ENCODE measurements around the gene ETV3L.
"Not testable (repeated sequence)": the region's sequence is repeated elsewhere in the genome, so short reads cannot be mapped to it uniquely, and the experiment has no call there.

Gene ETV3L

GRCh38 chr1:157104598-157105293, 5.1 kb upstream of the ETV3L start:
- DNase-seq = no peak

DNA sequence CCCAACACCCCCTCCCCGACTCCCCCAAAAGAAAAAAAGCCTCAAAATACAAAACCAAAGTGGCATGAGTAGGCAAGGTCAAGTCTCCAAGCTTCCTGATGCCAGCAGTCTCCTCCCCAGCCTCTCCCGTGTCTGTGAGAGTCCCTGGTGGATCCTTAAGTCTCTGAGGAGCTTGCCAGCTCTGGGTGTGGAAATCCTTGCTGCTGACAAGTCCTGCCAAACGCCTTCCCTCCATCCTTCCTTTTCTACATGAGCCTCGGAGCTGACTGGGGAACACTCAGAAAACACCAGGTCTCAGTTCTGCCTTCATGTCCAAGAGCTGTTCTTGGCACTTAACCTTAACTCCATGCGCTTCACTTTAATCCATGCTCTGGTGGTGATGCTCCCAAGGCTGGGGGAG, 3.7 kb upstream of the ETV3L start:
- DNase-seq = no peak

- no peak for DNase-seq
Observed at GRCh38 chr1:157101149-157101548, 1.5 kb upstream of the ETV3L start.

- DNase-seq = not testable (repeated sequence)
Observed at GRCh38 chr1:157098987-157099632, 498 bp downstream of the ETV3L start.

- no peak for DNase-seq
Observed at GRCh38 chr1:157098519-157098918, 1.1 kb downstream of the ETV3L start.

GRCh38 chr1:157097692-157098091, 1.9 kb downstream of the ETV3L start:
- DNase-seq = no peak

GRCh38 chr1:157096881-157097280, 2.7 kb downstream of the ETV3L start:
- DNase-seq = no peak

GRCh38 chr1:157095551-157095950, 4.1 kb downstream of the ETV3L start:
- DNase-seq = no peak

GRCh38 chr1:157095091-157095490, 4.5 kb downstream of the ETV3L start:
- DNase-seq = no peak

- no peak for DNase-seq
Observed at GRCh38 chr1:157092831-157093230, 6.8 kb downstream of the ETV3L start.

DNA sequence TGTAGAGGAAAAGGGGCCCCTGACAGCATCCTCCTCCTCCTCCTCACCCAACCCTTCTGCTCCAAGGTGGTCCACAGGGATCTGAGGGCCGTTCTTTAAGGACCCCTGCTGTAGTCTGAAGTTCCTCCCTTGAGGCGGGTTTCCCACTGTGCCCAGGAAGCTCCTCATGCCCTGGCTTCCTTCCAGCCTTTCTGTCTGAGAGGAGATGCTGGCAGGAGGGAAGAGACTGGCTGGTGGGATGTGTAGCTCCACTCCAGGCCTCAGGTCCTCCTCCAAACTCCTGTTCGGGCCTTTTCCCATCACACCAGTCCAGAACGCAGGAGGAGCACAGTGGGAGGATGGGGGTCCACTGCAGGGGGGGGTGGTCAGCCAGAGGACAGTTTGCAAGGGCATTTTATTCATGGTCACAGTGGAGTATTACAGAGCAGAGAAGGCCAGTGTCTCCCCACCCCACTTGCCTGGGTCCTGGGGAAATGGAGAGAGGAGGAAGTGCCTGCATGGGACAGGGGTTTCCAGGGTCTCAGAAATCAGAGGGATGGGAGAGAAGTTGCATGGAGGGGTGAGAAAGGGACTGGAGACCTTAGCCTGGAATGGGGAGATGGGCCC, 7.8 kb downstream of the ETV3L start:
- DNase-seq = no peak

- DNase-seq = no peak
Observed at GRCh38 chr1:157091186-157091585, 8.4 kb downstream of the ETV3L start.

DNA sequence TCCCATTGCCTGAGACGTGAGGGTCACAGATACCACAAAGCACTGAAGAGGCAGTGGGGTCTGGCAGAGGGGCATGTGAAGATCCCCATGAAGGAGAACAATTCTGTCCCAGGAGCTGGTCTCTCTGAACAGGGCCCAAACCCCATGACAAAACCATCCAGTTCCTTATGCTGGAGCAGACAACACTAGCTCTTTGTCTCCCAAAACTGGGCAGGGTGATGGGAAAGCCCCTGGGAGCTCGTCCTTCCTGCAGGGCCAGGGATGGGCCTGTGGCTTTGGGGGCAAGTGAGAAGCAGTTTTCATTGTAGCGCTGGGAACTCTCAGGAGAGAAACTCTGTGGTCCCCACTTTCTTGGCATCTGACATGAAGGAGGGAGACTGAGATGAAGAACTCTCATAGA, 8.8 kb downstream of the ETV3L start:
- no peak for DNase-seq

GRCh38 chr1:157090196-157090647, 9.4 kb downstream of the ETV3L start:
- DNase-seq = peak; percentile 70

GRCh38 chr1:157089789-157090188, 9.8 kb downstream of the ETV3L start:
- no peak for DNase-seq

- no peak for DNase-seq
Observed at GRCh38 chr1:157088607-157089006, 11.0 kb downstream of the ETV3L start.

- no peak for DNase-seq
Observed at GRCh38 chr1:157087030-157087429, 12.6 kb downstream of the ETV3L start.

- DNase-seq = no peak
Observed at GRCh38 chr1:157086299-157086698, 13.3 kb downstream of the ETV3L start.

DNA sequence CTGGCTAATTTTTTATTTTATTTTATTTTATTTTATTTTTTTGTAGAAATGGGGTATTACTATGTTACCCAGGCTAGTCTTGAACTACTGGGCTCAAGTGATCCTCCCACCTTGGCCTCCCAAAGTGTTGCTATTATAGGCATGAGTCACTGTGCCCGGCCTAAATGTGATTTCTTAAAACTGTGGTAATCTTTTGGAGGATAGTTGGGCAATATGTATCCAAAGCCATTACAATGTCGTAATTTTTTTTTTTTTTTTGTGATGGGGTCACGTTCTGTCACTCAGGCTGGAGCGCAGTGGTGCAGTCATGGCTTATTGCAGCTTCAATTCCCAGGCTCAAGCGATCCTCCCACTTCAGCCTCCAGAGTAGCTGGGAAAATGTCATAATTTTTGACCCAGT, 14.2 kb downstream of the ETV3L start:
- DNase-seq = no peak

DNA sequence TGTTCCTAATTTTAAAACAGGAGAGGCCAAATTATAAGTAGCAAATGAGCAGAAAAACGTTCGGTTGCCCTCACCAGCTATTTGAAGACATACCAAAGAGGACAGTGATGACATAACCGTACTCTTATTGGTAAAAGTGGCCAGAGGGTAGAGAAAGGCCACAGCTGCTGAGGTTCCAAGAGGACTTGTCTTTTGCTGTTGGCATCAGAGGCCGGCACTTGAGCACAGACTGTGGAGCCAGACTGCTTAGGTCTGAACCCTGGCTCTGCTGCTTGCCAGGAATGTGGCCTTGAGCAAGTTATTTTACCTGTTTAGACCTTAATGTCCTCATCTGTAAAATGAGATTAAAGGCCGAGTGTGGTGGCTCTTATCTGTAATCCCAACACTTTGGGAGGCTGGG, 14.9 kb downstream of the ETV3L start:
- DNase-seq = no peak

DNA sequence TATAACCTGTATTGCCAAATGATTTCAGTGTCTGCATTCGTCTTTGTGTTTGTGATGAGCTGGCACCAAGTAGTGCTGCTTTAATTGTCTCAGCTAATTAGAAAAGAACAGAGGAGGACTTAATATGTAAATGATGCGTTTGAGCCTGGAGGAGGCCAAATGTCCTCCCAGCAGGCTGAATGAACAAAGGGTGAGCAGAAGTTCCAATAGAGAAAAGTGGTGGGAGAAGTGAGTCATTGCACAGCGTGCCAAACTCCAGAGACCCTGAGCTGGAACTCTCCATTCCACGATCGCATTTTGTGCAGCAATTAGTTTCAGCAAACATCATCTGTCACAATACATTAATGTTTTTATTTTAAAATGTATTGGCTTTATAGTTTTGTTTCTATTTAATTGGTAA, 17.9 kb downstream of the ETV3L start:
- DNase-seq = no peak

- no peak for DNase-seq
Observed at GRCh38 chr1:157080714-157081113, 18.9 kb downstream of the ETV3L start.

- no peak for DNase-seq
Observed at GRCh38 chr1:157077394-157077793, 22.2 kb downstream of the ETV3L start.

GRCh38 chr1:157073944-157074685, 25.5 kb downstream of the ETV3L start:
- no peak for DNase-seq
